Muscle of back (tissue), 11 donors: ENCODE results near the gene ANGPTL5. TPM values are rescaled to one million over a fixed set of nuclear protein-coding genes. Genes with fewer than 3 reads are reported as not detected.
"Not testable (repeated sequence)": the region's sequence is repeated elsewhere in the genome, so short reads cannot be mapped to it uniquely, and the experiment has no call there.

Experiments used
- DNase-seq, 3 donors: peaks; one replicate each; pipeline versions ENCODE4 v3.0.0 to v3.0.0-alpha.2; 2013
- polyA plus RNA-seq, 10 donors: library from polyadenylated mRNA; unstranded; fragments of 120-200 nt; gene quantifications; one replicate each; pipeline ENCODE4 v1.2.1, GENCODE V29; 2013; ENCODE audit not compliant: insufficient read length in 10 of 10

Gene ANGPTL5
- polyA plus RNA-seq, 10 donors: 0.14 to 5.3 (median 2.1) TPM

DNA sequence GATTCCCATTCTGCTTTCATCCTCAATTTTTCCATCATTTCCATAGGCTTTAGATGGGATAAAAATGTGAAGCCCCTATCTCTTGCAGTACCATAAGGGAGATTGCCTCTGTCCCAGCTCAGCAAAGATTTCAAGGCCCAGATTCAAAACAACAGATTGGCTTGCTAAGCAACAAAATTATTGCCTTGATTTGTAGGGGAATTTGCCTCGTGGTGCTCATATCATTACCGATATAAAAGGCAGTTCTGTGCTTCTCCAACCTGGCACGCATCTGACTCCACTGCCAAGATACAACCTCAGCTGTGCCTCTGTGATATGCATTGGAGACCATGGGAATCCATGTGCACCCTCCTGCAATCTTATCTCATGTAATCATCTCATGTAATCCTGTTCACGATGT, 26.6 kb downstream of the ANGPTL5 start:
- no peak for DNase-seq

DNA sequence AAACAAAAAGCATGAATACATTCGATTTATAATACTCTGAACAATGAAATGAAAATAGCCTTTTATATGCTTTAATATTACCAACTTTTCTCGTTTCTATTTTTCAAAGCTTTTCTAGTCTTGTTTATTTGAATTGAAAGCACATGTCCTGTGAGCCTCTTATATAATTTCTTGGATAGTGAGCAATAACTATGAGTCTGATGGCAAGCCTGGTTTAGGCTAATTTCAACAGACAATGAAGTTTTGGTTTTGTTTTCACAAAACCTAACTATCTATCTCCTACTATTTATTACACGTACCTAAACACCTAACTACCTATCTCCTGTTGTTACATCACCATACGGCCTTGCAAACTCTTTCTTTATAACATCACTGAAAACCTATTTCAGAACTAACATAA, 30.7 kb downstream of the ANGPTL5 start:
- DNase-seq: peak in 1 of 3 donors; percentile 34

DNA sequence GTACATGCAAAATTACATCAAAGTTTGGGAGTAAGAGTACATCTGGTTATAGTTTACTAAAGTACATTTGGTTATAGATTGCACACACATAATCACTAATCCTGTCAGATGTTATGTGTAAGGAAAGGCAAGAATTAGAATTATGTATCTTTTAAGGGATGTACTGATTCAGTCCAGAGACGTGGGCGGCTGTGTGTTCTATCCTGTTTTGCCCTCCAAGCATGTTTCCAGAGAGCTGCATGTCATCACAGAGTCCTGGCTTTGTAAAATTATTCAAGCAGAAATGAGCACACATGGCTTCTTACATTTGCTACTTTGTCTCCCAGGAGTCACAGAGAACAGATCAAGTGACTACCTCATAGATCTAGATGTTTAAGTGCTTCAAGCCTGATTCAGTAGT, 34.7 kb downstream of the ANGPTL5 start:
- no peak for DNase-seq

DNA sequence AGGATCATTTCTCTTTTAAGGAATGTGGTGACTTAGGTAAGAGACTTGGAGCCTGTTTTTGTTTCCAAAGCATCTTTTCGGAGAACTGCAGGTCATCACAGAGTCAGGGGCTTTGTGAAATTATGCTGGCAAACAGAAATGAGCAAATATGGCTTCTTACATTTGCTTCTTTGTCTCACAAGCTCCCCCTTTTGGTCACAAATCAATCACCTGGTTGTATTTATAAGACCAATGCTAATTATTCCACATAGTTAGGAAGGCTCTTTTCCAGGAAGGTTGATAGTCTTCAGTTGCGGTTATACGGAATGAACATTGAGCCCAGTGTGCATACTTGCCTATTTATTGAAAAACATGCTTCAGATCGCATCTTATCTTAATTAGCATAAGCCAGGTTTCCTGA, 36.1 kb downstream of the ANGPTL5 start:
- DNase-seq: no peak

DNA sequence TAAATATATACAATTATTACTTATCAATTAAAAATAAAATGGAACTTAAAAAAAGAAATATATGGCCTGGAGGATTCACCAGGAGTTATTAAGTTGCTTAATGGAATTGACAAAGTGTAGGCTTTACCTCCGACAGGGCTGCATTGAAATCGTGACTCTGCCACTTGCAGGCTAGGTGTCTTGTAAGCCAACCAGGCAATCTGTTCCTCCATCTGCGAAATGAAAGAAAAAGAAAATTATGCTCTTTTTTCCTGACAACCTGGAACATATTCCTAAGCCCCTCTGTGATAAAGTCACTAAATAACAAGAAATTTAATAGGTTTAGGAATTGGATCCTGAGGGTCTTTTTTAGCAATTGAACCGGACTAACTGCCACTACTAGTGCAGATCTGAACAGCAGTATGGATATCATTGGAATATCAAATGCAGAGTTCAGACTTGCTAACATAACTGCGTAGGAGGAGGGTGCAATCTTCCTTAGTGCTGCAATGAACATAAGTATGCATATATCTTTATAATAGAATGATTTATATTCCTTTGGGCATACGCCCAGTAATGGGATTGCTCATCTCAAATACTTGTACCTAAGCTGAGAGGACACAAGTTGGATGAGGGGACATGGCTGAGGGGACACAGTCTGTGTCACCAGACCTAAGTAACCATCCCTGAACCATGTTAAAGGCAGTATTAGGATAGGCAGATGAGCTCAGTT, 44.0 kb downstream of the ANGPTL5 start:
- DNase-seq: no peak

DNA sequence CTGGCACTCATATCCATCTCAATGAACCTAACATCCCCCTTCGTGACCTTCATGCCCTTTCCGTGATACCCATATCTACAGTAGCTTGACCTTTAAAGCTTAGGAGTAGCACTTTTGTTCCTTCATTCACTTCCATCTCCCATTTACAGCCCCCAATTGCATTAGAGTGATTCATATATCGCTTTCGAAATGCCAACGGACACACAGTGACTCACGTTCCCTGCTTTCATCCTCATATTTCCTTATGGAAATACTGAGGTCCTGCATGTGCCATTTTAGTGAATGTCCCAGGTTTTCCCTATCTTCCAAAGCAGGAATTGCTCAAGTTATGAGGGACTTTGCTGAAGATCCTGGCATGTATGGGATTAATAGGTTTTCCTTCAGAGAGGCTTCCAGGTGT, 45.8 kb downstream of the ANGPTL5 start:
- DNase-seq: peak in 1 of 3 donors; percentile 52

DNA sequence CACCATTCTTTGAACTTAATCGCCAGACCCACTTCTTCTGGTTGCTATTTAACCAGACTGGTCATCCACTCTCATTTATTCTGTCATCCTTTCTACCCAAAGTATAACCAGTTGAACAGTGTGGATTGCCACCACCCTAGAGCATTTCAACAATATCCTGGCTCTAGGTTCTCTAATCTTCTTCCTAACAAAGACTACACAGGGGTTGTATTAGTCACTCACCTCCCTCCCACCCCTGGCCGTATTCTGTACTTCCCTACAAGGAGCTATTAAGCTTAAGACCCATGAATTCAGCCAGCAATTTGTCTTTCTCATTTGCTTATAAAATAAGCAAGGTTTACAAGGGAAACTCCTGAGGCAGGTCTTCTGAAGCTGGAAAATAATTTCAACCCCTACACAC, 48.4 kb downstream of the ANGPTL5 start:
- no peak for DNase-seq

DNA sequence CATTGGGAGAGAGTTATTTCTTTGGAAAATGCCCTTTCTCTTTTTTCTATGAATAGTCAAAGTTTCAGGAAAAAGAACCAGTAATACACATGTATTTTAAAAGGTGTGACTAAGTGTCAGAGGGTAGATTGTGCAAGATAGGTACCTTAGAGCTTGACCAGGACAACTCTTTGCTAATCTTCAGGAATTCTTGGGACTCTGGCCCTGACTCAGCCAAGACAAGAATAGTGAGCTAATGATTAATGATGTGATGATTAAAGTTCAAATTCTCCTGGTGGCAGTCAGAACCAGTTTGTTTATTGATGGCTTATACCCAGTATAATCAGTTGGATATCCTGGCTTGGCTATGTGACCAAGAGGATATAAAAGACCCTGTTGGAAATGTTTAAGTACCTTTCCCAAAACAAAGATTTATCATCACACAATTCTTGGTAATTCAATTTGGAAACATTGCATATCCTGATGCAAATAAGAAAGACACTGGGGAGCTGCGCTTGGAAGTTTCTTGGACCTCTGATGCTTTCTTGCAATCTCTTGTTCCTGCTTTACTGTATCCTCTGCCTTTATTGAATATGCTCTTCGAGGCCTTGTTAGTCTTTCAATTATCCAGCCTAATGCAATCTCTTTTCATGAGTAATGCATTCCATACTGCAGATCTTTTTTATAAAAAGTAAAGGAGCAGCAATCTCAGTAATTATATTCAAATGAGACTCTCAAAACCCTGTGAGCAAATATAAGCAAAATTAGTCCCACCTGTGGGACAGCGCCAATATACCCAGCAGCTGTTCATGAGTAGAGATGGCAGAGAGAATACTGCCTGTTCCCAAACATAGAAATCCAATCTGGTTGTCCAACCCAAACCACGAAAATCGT, 49.5 kb downstream of the ANGPTL5 start:
- DNase-seq: peak in 2 of 3 donors; percentile 43 to 45

DNA sequence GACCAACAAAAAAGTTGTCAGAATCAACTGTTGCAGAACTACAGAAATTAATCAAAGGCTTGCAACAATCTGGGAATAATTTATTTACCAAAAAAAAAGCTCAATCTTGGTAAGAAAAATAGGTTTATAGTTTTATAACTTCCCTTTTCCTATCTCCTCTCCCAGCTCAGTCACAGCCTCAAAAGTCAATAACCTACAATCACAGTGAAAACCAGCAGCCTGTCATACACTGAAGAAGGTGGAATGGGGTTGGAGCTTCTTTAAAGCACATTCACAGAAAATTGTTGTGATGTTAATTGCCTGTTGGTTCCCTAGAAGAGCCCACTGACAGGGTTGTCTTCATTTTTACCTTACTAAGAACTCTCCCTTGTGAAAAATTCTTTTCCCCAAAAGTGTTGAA, 52.2 kb downstream of the ANGPTL5 start:
- no peak for DNase-seq

DNA sequence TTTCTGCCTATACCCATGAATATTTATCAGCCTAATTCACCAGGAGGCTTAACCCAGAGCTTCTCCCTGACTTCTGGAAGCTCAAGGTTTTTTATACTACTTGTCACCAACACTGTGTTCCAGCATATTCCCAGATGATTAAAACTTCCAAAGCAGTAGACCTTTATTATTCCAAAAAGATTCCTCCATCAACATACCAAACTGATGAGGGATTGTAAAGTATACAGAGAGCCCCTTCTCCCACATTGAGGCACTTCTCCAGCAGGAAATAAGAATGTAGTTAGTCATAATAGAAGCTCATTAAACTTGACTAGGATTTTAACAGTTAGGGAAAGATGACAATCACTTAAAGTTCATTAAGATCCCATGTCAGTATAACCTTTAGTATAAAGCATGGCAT, 53.0 kb downstream of the ANGPTL5 start:
- peak in 1 of 3 donors; percentile 81 for DNase-seq

DNA sequence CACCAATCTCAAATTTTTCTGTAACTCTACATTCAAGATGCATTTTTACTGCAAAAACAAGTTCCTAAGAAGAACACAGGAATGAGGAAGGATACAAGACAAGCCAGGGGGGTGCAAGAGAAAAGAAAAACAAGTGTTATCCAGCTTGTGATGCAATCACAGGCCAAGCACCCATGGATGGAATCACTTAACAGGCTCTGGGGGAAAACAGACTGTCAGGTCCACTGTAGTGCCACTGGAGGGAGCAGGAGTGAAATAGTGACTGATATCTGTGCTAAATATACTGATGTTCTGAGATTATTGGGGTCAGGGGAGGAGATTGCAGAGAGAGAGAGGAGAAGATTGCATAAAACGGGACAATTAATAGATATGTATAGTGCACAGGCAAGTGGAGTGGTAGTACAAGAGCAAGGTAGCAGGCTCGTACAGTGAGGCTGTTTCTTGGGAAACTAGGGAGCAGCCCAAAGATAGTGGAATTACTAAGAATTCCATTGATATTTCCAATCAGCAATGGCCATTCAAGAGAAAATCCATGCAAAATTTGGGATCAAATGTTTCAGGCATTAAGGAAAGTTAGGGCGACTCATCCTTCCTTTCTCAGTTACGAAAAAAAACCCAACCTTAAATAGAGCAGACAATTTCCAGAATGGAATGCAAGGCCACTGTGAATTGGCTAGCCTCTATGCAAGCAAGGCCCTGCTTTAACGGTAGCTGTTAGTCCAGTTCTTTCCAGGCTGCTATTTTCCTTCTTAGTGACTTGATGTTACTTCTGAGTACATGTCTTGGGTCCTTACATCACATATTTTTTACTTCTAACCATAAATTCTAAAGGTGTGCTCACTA, 53.7 kb downstream of the ANGPTL5 start:
- peak in 2 of 3 donors; percentile 26 to 58 for DNase-seq

DNA sequence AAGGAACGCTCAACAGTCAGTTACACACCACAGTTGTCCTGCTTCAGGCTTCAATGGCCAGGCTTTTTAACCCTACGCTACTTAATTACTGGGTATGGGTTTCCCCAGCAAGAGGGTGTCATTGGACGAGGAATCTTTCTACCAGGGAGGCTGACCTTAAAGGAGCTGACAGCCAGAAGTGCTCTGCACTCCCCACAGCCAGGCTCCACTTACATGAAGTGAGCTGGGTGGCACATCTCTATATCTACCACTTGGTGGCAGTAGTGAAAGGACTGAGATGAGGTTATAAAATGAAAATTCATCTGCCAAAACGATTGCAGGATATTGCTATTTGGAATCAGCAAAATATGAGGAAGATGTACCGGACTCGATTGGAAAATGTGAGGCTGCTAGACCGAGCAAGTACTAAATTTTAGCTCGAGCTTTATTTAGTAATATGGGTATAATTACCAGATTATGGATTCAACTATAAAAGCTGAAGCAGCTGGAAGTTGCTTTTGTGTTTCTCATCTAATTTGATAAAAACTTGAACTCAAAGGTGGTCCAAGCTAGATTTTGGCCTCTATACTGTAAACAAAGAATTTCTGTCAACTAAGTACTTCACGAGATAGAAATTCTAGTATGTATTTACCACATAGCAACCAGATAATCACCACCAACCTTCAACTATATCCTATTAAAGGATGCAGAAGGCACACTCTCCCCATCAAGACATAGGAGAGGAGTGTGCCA, 55.5 kb downstream of the ANGPTL5 start:
- peak; percentile 50 to 76 (median 66) for DNase-seq

DNA sequence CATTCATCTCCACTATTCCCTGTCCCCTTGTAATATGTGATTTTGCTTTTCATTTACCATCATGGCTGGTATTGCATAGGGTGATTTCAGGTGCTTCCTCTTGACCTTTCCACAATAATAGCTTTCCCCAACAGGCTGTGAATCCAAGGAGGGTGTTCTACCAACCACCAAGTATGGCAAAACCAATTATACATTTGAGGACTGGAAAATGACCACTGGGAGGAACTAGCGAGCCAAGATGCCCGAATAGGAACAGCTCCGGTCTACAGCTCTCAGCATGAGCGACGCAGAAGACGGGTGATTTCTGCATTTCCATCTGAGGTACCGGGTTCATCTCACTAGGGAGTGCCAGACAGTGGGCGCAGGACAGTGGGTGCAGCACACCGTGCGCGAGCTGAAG, 64.1 kb downstream of the ANGPTL5 start:
- not testable (repeated sequence) for DNase-seq

DNA sequence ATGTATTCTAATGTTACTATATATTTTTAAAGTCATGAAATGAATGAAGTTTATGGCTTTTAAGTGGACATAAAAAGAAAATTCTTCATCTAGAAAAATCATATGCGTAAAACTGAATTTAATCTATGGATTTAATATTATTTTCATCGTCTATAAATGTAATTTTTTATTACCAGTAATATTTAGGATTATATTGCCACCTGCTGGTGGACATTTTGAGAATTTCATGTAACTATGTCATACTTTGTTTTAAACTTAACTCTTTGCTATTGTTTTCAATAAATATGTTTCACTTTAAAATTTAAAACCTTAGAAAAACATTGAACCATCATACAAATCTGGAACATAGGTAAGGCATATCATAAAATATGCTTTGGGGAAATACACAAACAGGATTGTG, 68.1 kb downstream of the ANGPTL5 start:
- DNase-seq: peak in 2 of 3 donors; percentile 35 to 52

DNA sequence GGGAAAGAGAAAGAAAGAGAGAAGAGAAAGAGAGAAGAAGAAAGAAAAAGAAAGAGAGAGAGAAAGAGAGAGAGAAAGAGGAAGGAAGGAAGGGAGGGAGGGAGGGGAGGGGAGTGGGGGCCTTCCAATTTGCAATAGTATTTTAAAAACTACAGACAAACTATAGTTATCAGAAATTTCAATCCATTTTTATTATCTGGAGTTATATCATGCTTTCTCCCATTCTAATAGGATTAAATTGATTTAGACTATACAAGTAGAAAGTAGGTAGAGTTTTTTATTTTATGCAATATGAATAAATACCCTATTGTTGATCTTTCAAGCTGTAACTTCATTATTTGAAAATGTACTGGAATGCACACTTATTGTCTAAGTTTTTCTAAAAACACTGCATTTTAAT, 71.7 kb downstream of the ANGPTL5 start:
- DNase-seq: no peak

DNA sequence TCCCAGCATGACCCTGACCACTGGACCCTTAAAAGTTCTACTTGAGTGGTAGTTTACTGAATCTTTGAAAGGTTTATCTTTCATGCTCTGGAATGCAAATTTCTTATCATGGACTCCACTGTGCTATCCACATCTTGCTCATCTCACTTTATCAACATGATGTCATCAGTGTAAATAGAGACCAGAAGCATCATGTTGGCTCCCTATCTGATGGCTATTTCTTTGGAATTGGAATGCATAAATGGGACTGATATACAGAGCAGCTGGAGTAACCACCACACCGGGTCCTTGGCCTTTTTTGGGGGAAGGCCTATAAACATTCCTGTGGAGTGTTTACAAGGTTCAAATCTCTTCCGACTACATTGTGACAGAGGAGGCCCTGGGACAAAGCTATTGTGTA, 75.6 kb downstream of the ANGPTL5 start:
- DNase-seq: no peak

Other genes starting within 250 kb of the ANGPTL5 start
- gene CEP126, start 1.5 kb downstream of the ANGPTL5 start, polyA plus RNA-seq: 1 to 10 TPM; 2.7 to 7.5 (median 4.3) TPM
- 1 to 10 TPM; 1.3 to 3.4 (median 2.0) TPM for gene CFAP300, start 130.9 kb upstream of the ANGPTL5 start, polyA plus RNA-seq
- 10 to 100 TPM; 64.4 to 99.7 (median 76.7) TPM for gene YAP1, start 193.9 kb upstream of the ANGPTL5 start, polyA plus RNA-seq